H54 (cell line): Measurements from ENCODE around the gene MEF2A.
"Not testable (repeated sequence)": the region's sequence is repeated elsewhere in the genome, so short reads cannot be mapped to it uniquely, and the experiment has no call there.

Source experiments
- DNase-seq: peaks from one replicate; pipeline ENCODE4 v3.0.0; 2011; ENCODE audit warnings: low spot score, mixed read lengths; ENCODE audit not compliant: insufficient read length
- FAIRE-seq: peaks from 3 replicates; lab custom pipeline; 2011; peaks lifted over from hg19 to GRCh38; lab: Jason Lieb, UNC
- POLR2A ChIP-seq: IDR thresholded peaks from 2 replicates; pipeline ENCODE4 v1.6.1; 2011; ENCODE audit warnings: low read depth, mild to moderate bottlenecking, low read length

Gene MEF2A

GRCh38 chr15:99565299-99566156, at the start of gene MEF2A:
TSS of gene MEF2A (plus strand) at chr15:99565984. CDS start at chr15:99633120, 67,136 bp downstream.
- DNase-seq (peak; percentile 82), FAIRE-seq (no peak)
- peak; percentile 77 for TF ChIP-seq POLR2A

GRCh38 chr15:99518191-99518590, 47.6 kb upstream of the MEF2A start:
- FAIRE-seq (no peak), DNase-seq (no peak)
- no peak for TF ChIP-seq POLR2A

- DNase-seq, FAIRE-seq: not testable (repeated sequence)
Measured at GRCh38 chr15:99519366-99519765, 46.4 kb upstream of the MEF2A start.

GRCh38 chr15:99522288-99522687, 43.5 kb upstream of the MEF2A start:
- TF ChIP-seq POLR2A = no peak
- DNase-seq (no peak), FAIRE-seq (no peak)

- FAIRE-seq = no peak
Measured at GRCh38 chr15:99526176-99526575, 39.6 kb upstream of the MEF2A start.

GRCh38 chr15:99526671-99527070, 39.1 kb upstream of the MEF2A start:
- TF ChIP-seq POLR2A = no peak
- DNase-seq (no peak), FAIRE-seq (no peak)

More at GRCh38 chr15:99526176-99526575, 39.6 kb upstream of the MEF2A start:
- TF ChIP-seq POLR2A = no peak
- DNase-seq = no peak

- FAIRE-seq (peak; percentile 57), DNase-seq (peak; percentile 36)
- TF ChIP-seq POLR2A = no peak
Measured at GRCh38 chr15:99536422-99537040, 29.3 kb upstream of the MEF2A start.

- TF ChIP-seq POLR2A = no peak
Measured at GRCh38 chr15:99537344-99537743, 28.4 kb upstream of the MEF2A start.

GRCh38 chr15:99538261-99538660, 27.5 kb upstream of the MEF2A start:
- DNase-seq = no peak
- FAIRE-seq = no peak
- no peak for TF ChIP-seq POLR2A

More at GRCh38 chr15:99537344-99537743, 28.4 kb upstream of the MEF2A start:
- FAIRE-seq (no peak), DNase-seq (no peak)

- DNase-seq (no peak), FAIRE-seq (no peak)
- TF ChIP-seq POLR2A = no peak
Measured at GRCh38 chr15:99542828-99543227, 23.0 kb upstream of the MEF2A start.

- TF ChIP-seq POLR2A = no peak
- FAIRE-seq = no peak
Measured at GRCh38 chr15:99545605-99546004, 20.2 kb upstream of the MEF2A start.

GRCh38 chr15:99546441-99547100, 19.2 kb upstream of the MEF2A start:
- DNase-seq (no peak), FAIRE-seq (no peak)

More at GRCh38 chr15:99545605-99546004, 20.2 kb upstream of the MEF2A start:
- no peak for DNase-seq

GRCh38 chr15:99547517-99547916, 18.3 kb upstream of the MEF2A start:
- no peak for DNase-seq
- FAIRE-seq = no peak
- TF ChIP-seq POLR2A = no peak

More at GRCh38 chr15:99546441-99547100, 19.2 kb upstream of the MEF2A start:
- TF ChIP-seq POLR2A = no peak

GRCh38 chr15:99550077-99550476, 15.7 kb upstream of the MEF2A start:
- no peak for TF ChIP-seq POLR2A
- no peak for DNase-seq
- FAIRE-seq = no peak
